Activated naive CD4-positive, alpha-beta T cell treated with anti-CD3 and anti-CD28 coated beads, Interleukin-2, amount 10 ng/mL, durations not matched to agents 7 days and 5 days (primary cell): ENCODE data around the gene MINK1.

ENCODE experiments used
- CTCF ChIA-PET: fragments of 350-600 bp; sonication (Branson Sonifier 250); formaldehyde crosslinking; loops from one replicate; lab custom pipeline; 2021; ENCODE audit warnings: antibody characterized with exemption; lab: Charles Lee
- DNase-seq: peaks from one replicate; pipeline ENCODE4 v3.0.0-alpha.2; 2020
- H3K27ac Mint-ChIP-seq: one replicate; pipeline ENCODE4 v1.8.0; 2021; ENCODE audit warnings: mild to moderate bottlenecking, moderate library complexity, mixed read lengths
- H3K27me3 Mint-ChIP-seq: one replicate; pipeline ENCODE4 v1.8.0; 2021; ENCODE audit warnings: mild to moderate bottlenecking, mixed read lengths
- H3K36me3 Mint-ChIP-seq: one replicate; pipeline ENCODE4 v1.8.0; 2021; ENCODE audit warnings: mixed read lengths
- H3K4me1 Mint-ChIP-seq: one replicate; pipeline ENCODE4 v1.8.0; 2021; ENCODE audit warnings: mixed read lengths
- H3K4me3 Mint-ChIP-seq: one replicate; pipeline ENCODE4 v1.8.0; 2021; ENCODE audit warnings: mild to moderate bottlenecking, moderate library complexity, mixed read lengths
- H3K9me3 Mint-ChIP-seq: one replicate; pipeline ENCODE4 v1.8.0; 2021; ENCODE audit warnings: mixed read lengths

MINK1 gene

GRCh38 chr17:4946312-4946976 lies 113.3 kb downstream of the MINK1 start:
- CTCF ChIA-PET: interaction anchor here (0.7 to 2.1 kb wide), 4 partner anchors 8 to 292 kb away, joined by 3 to 10 read pairs (median 6); partner anchors contain the start of gene SPAG7
- H3K9me3 Mint-ChIP-seq: no peaks in the 10 kb centered on the region
- DNase-seq: no peak
- H3K4me1 Mint-ChIP-seq: peaks cover 57% of the 10 kb centered on the region
- peak overlapping the region; percentile 98 for H3K27ac Mint-ChIP-seq
- no peaks in the 10 kb centered on the region for H3K27me3 Mint-ChIP-seq
- H3K4me3 Mint-ChIP-seq: peak overlapping the region; percentile 92
- H3K36me3 Mint-ChIP-seq: peaks cover 59% of the 10 kb centered on the region

GRCh38 chr17:4947010-4947410 lies 113.9 kb downstream of the MINK1 start:
- H3K27ac Mint-ChIP-seq: peak overlapping the region; percentile 98
- no peak for DNase-seq
- H3K4me3 Mint-ChIP-seq: peak overlapping the region; percentile 92
- H3K27me3 Mint-ChIP-seq: no peaks in the 10 kb centered on the region
- H3K36me3 Mint-ChIP-seq: peaks cover 53% of the 10 kb centered on the region
- no peaks in the 10 kb centered on the region for H3K9me3 Mint-ChIP-seq
- peaks cover 56% of the 10 kb centered on the region for H3K4me1 Mint-ChIP-seq
- CTCF ChIA-PET: interaction anchor here (1.7 to 2.1 kb wide), 2 partner anchors 20 to 38 kb away, joined by 9 to 10 read pairs; partner anchors contain the start of gene SPAG7
